ENCODE results near the gene TH.

TH gene

DNA sequence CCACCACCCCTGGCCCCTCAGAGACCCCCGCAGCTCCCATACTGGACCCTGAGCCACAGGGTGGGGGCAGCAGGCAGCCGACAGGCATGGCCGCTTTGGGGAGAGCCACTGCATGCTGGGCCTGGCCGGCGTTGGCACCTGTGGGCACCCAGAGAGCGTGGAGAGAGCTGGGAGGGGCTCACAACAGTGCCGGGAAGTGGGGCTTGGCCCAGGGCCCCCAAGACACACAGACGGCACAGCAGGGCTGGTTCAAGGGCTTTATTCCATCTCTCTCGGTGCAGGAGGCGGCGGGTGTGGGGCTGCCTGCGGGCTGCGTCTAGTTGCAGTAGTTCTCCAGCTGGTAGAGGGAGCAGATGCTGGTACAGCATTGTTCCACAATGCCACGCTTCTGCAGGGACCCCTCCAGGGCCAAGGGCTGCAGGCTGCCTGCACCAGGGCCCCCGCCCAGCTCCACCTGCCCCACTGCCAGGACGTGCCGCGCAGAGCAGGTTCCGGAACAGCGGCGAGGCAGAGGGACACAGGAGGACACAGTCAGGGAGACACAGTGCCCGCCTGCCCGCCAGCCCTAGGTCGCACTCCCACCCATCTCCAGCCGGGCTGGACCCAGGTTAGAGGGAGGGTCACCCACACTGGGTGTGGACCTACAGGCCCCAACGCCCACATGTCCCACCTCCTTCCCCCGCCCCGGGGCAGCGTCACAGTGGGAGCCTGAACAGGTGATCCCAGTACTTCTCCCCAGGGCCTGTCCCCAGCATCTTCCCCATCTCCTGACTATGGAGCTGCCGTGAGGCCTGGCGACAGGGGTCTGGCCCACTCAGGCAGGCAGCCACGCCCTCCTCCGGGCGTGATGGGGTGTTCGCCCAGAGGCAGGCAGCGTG, 11.8 kb downstream of the TH start:
- DNase-seq (ENCODE audit: low read depth): no peak

- DNase-seq (ENCODE audit: low read depth): no peak
These were observed 12.6 kb downstream of the TH start for GRCh38 chr11:2158966-2159365.

GRCh38 chr11:2158296-2158737, 13.3 kb downstream of the TH start:
- DNase-seq (ENCODE audit: low read depth): no peak

DNA sequence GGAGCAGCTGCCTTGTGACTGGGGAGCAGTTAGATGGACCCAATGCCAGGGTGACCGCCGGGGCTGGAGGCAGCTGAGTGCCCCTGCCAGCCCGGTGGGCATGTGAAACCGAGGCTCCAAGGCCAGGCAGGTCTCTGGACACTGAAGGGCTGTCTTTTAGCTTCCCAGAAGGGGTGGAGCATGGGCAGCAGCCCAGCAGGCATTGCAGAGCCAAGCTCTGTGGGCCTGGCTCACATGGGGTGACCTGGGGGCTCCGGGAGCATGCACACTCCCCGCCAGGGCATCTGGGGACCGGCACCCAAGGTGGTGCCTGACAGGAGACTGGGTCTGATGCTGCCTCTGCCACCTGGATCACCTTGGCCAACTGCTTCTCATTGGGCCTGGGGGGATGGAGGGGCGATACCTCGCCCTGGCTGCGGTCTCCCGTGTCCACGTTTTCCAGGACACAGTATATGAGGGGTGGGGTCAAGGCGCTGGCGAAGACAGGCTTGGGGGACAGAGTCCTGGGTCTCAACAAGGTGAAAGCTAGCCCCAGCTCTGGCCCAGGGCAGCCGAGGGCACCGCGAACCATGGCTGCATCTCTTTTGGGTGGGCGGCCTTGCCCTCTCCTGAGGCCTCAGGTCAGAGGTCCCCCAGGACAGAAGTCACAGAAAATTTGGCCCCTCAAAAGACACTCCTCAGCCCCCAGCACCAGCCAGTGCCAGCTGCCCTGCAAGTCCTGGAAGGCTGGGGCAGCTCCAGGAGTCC, 14.1 kb downstream of the TH start:
- DNase-seq (ENCODE audit: low read depth): no peak

- DNase-seq (ENCODE audit: low read depth): peak; percentile 17
These were observed 15.0 kb downstream of the TH start for GRCh38 chr11:2156416-2157182.

DNA sequence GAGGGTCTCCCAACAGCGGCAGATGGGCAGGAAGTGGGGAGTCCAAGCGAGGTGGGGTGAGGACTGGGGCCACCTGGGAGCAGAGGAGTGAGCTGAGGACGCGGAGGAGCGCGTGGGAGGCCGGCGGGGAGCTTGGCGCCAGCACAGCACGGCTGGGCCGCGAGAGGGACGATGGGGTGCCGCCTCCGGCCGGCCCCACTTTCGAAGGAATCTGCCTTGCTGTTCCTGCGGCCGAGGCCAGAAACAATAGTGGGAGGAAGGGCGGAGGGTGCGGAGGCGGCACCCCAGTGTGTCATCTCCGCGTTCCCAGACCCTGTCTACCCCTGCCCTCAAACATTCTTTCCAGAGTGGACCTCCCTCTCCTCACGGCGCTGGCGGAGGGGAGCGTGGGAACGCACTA, 16.1 kb downstream of the TH start:
- no peak for DNase-seq (ENCODE audit: low read depth)

DNA sequence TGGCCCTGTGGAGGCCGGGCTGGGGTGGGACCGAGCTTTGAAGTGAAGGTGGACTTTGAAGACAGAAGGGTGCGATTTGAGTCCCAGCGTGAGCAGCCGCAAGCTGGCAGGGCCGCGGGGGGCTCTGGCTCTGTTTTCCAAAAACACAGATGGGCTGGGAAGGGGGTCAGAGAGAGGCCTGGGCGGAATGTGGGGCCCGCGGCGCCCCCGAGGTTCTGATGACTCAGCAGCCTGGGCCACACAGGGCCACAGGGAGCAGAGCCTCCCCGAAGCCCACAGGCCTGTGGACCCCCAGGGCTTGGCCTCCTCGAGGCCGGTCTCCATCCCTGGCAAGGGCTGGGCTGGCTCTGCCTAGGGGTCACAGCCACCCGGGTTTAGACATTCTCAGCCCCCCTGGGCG, 16.7 kb downstream of the TH start:
- DNase-seq (ENCODE audit: low read depth): no peak

- no peak for DNase-seq (ENCODE audit: low read depth)
These were observed 17.4 kb downstream of the TH start for GRCh38 chr11:2154195-2154585.

- no peak for DNase-seq (ENCODE audit: low read depth)
These were observed 17.9 kb downstream of the TH start for GRCh38 chr11:2153581-2154194.

- peak; percentile 58 for DNase-seq (ENCODE audit: low read depth)
These were observed 19.9 kb downstream of the TH start for GRCh38 chr11:2151500-2152257.

DNA sequence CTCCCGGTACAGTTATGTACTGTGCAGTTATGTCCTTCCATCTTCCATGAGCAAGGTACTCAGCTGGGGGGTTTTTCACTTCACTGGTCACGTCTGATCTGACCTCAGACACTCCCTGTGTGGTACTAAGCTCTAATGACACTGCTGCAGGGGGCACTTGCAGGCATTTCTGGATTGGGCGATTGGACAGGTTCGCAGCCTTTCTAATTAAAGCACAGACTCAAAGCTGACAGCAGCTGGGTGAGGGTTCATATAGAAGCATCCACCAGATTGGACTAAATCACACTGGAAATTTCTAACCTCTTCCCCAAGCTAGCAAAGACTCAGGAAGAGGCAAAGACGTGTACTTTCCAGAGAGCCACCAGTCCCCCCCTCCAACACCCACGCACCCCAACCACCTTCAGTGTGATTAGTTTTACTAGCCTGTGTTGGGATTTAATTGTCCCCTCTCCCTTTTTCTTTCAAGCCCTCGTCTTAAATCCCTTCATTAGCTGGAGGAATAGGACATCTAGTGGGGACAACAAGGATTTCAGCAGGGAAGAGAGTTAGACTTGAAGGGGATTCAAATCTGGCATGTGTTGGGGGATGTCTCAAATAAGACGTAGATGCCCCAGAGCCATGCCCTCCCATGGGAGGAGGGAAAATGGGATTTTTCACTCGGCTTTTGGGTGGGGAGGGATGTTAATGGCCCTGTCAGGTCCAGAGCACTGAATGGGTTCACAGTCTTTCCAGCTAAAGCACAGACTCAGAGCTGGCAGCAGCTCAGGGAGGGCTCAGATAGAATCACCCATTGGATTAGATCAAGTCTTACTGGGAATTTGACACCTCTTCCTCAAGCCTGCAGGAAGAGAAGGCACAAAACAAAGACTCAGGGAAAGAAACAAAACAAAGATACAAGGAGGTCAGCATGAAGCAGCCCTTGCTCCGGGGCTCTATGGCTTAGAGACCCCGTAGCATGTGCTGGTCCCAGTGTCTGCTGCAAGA, 21.5 kb downstream of the TH start:
- no peak for DNase-seq (ENCODE audit: low read depth)

DNA sequence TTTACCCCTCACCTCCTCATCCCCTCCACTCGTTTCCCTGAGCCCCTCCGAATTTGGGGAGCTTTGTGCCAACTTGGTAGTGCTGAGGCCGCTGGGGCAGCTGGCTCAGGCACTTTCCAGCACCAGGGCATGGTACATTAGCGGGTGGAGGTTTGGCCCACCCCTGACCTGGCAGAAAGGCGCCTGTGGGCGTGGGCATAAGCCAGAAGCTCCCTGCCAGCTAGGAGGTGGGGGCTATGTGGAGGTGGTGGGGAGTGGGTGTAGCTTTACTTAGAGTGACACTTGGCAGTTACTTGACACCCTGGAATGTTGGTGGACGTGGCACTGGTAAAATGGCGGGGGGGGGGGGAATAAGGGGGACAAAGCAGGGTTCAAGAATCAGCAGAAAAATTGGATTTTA, 22.2 kb downstream of the TH start:
- no peak for DNase-seq (ENCODE audit: low read depth)

- DNase-seq (ENCODE audit: low read depth): no peak
These were observed 23.0 kb downstream of the TH start for GRCh38 chr11:2148595-2148994.

DNA sequence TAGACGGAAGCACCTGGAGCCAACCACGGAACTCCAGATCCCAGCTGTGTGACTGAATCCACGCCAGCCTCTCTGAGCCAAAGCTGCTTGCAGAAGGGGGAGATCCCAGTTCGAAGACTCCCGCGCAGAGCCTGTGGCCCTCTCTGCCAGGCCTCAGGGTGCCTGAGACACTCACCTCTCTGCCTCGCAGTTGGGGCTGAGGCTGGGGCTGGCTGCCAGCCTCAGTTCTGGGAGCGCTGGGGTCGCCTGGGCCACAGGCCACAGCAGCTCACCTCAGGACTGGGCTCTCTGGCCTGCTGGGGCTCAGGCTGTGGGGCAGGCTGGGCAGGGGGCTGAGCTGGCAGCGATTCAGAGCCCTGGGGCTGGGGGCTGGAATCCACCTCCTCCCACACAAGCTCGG, 24.2 kb downstream of the TH start:
- DNase-seq (ENCODE audit: low read depth): no peak

- no peak for DNase-seq (ENCODE audit: low read depth)
These were observed 25.6 kb downstream of the TH start for GRCh38 chr11:2146051-2146450.

DNA sequence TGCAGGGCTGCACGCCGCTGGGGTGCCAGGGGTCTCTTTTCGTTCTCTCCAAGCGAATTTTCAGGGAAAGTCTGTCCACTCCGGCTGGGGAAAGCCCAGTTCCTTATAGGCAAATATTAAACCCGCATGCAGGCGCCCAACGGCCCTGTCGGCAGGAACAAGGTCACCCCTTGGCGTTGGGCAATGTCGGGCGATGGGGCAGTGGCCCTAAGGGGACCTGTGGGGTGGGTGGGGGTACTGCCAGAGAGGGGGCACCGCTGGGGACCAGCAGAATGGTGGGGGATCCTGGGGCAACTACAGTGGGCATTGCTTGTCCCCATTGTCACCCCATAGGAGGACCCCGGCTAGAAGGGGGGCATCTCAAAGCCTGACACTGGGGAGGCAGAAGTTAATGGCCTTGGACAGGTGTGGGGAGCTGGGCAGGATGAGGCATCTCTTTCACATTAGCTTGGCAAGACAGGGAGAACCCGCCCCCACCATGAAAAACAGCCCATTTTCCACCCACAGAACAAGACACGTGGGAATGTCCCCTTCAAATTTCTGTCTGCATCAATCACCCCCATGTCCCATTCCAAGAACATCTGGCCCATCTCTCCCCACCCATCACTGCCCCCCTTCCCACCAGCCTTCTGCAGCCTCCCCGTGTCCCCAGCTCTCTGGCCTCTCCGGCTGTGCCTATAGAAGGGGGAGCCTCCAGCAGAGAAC, 26.9 kb downstream of the TH start:
- no peak for DNase-seq (ENCODE audit: low read depth)

DNA sequence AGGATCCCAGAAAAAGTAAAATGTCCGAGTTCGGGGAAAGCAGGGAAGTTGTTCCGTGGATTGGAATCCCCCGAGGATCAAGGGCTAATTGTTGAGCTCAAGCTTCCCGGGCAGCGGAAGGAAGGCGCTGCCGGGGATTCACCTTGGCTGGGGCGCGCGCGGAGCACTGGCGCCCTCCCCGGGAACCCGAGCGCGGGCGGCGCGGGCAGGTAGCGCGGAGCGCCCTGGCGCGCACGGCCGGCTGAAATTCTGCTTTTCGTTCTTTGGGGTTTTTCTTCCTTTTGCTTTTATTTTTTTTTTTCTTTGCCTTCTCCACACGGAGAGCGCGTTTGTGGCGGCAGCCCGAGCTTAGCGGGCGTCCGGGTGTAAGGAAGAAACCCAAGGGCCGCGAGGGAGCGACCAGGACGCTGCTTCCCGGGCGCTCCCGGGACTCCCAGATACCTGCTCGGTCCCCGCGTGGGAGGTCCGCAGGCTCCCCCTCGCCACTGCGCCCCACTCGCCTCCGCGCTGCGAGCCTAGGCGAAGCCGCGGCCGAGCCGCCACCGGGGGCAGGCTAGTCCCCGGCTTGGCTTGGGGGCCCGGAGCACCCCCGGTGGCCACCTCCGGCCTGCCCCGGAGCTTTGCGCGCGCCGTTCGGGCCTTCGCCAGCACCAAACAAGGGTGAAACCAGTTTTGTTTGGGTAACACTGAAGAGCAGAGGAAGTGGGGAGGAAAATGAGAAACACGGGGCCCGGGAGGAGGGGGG, 27.6 kb downstream of the TH start:
- no peak for DNase-seq (ENCODE audit: low read depth)

DNA sequence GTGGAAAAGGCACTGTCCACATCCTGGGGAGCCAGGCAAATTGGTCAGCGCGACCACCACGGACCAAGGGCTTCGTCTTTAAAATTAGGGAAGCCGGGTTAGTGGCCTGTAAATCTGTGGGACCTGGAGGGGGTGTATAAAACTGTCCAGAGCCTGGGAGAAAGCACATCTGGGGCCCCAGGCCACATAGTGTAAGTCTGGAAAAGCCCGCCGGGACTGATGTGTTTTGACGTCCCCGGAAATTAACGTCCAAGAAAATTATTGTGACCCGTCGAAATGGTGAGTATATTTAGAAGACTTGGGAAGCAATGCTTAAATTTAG, 28.2 kb downstream of the TH start:
- DNase-seq (ENCODE audit: low read depth): no peak

GRCh38 chr11:2142762-2143202, 28.8 kb downstream of the TH start:
- no peak for DNase-seq (ENCODE audit: low read depth)
